Stimulated activated CD4-positive, alpha-beta T cell treated with anti-CD3 and anti-CD28 coated beads, Interleukin-15, amount 100 ng/mL, for 24 hours (primary cell): Measurements from ENCODE around the gene TREX2.
"Not testable (repeated sequence)": the region's sequence is repeated elsewhere in the genome, so short reads cannot be mapped to it uniquely, and the experiment has no call there.

Experiments used
- DNase-seq: peaks from one replicate; pipeline ENCODE4 v3.0.0-alpha.2; 2020

TREX2 gene

DNA sequence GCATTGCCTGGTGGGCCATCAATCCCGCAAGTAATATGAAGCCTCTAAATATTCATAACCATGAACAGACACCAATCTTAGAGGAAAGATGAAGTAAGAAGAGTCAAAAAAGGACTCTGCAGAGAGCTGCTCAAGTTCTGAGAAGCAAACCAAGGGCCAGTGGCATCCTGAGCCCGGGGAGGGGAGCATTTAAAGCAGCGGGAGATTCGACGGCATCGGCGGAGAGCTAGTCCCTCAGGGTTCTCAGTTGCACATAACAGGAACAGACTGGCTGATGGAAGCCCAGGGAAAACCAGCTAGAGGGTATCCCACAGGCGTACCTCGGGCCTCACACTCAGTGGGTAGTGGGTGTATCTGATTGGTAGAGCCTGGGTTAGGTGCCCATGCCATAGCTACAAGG is 39.8 kb downstream of the TREX2 start:
- no peak for DNase-seq

- DNase-seq, result no peak
These were observed 40.4 kb downstream of the TREX2 start for GRCh38 chrX:153405426-153405825.

- not testable (repeated sequence) for DNase-seq
These were observed 41.5 kb downstream of the TREX2 start for GRCh38 chrX:153404333-153404732.

DNA sequence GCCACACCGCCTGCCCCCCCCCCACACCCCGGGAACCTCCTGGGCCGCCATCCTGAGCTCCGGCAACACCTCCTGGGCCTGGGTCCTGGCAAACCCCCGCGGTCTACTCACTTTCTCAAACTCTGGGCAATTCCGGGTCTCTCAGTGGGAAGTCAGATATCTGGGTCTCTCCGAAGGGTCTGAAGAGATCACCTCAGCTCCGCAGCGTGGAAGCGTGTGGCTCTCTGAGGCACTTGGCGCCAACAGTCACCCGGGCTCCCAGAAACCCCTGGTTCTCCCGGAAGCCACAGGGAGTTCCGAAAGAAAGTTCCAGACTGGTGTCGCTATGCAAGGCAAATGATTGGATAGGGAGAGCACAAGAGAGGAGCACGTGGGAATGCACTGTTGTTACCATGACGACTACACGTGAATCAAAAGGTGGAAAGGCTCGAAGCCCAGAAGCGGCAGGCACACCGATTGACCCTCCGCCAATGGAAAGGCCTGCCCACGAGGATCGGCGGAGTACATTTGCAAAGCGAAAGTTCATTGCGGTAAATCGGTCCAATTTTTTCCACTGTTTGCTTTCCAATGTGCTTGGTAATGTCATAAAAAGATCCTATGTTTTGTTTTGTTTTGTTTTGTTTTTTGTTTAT is 44.6 kb downstream of the TREX2 start, which contains the start of gene PNMA6E:
Gene PNMA6E, minus strand, starts transcription at position 218 of the 632 bp plus-strand sequence. CDS start 2,501 bp downstream, outside the sequence.
- DNase-seq, result no peak

DNA sequence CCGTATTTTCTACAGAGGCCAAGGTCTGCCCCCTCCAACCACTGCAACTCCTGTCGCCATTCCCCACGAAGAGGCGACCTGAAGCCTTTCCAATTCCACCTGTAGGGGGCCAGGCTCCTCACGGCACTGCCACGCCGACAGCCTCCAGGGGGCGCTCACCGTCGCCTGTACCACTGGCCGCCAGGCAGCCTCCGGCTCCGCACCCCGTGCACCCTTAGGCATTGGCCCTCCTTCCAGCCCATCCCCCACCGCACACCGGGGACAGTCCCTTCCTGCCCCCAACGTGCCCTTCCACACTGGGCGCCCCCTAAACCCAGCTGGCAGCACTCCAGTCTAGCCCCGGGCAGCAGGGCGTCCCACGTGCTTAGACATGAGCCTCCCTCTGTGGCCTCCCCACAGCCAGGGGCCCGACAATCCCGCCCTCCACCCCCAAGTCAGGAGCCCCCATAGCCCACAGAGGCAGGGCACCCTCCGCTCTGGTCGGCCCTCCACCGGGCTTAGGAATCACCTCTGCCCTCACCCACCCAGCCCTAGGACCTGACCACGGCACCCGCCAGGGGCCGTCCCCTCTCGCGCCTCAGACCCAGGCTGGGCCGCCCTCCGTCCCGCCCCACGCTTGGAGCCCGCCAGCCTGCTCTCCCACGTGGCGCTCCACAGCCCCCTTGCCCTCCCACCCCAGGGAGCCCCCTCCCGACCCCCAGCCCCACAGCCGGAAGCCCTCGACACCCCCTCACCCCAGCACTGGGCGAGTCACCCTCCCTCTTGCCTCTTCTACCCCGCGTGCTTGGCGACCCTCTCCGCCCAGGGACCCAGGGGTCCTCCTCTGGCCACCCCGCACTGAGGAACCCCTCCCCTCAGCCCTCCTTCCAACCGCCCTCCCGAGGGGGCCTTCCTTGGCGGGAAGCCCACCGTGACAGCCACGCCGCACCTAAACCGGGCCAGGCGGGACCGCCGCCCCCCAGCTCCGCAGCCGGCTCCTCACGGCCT is 45.4 kb downstream of the TREX2 start:
- DNase-seq, result peak; percentile 70

DNA sequence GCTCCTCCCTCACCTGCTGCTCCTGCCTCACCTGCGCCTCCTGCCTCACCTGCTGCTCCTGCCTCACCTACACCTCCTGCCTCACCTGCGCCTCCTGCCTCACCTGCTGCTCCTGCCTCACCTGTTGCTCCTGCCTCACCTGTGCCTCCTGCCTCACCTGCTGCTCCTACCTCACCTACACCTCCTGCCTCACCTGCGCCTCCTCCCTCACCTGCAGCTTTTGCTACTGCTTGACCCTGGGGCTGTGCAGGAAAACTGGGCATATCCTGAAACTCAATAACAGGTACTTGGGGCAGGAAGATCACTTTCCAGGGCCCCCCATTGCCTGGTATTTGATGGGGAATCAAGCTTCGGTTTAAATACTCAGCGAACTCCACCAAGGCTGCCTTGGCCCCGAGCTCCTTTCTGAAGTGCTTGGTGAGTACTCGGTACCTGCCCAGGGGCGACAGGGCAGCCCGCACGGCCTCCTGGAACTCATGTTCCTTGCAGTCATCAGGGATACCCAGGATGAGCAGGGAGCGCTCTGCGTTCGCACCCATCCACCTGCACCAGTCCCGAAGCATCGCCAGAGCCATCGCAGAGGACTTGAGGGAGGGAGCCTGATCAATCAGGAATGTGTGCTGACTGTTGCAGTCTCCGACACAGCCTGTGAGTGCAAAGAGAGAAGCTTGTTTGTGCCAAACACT is 47.4 kb downstream of the TREX2 start:
- DNase-seq, result no peak

GRCh38 chrX:153397256-153397960 is 48.4 kb downstream of the TREX2 start:
- DNase-seq, result no peak

DNA sequence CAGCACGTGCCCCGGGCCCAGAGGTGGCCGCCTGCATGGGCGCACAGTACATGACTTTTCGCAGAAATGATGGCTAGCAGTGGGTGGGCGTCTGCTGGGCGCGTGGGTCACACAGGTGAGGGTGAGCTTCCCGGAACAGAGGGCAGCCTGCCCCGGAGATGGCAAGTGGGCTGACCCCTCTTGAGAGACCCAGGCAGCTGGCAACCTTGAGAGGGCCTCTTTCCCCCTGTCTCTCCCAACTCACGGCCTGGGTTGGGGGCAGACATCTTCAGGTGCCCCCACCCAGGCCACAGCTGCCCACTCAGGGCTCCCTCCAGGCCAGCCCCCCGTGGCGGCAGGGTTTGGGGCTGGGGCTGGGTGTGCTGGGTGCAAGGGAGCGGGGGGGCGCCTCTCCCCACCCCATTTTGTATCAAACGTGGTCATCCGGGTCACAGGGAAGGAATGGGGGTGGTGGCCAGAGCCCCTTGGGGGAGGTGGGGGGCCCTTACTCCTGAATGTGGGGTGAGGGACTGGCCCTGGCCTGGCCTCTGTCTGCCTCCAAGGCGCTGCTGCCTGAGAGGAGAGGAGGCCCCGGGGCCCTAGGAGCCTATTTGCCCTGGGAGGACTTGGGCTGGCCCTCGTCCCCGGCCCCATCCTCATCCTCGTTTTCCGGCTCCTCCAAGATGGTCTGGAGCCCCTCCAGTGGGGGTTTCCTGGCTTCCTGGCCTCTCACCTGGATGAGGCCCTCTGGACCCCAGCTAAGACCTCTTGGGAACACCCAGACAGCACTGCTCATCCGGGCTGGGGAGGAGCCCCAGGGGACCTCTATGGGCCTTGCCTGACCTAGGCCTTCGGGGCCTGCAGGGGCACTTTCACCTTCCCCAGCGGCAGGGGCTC is 49.3 kb downstream of the TREX2 start:
- DNase-seq, result no peak

- no peak for DNase-seq
These were observed 50.1 kb downstream of the TREX2 start for GRCh38 chrX:153395613-153396319.

DNA sequence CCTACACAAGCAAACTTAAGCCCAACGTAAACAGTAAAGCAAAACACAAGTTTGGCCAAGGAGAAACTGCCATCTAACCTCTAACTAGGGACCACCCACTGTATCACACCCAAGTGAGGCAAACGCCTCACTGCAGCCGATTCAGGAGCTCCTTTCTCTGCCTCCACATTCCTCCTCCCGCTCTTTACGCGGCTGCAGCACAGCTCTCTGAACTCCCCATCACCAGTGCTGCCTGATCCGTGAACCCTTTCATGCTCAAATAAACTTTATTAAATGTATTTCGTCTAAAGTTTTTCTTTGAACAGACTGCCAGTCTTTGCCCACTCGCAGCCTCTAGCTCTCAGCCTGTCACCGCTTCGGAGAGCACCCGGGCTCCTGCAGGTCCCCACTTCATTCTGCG is 51.2 kb downstream of the TREX2 start:
- no peak for DNase-seq
